ENCODE measurements around the gene TBK1.

TBK1 gene

GRCh38 chr12:64452559-64453329 lies 824 bp downstream of the TBK1 start:
- no peak for DNase-seq

- DNase-seq, result no peak
Observed at GRCh38 chr12:64455506-64455905, 3.6 kb downstream of the TBK1 start.

- DNase-seq, result no peak
Observed at GRCh38 chr12:64456119-64456518, 4.2 kb downstream of the TBK1 start.

- DNase-seq, result no peak
Observed at GRCh38 chr12:64457032-64457431, 5.1 kb downstream of the TBK1 start.

GRCh38 chr12:64457466-64457865 lies 5.5 kb downstream of the TBK1 start:
- DNase-seq, result no peak

GRCh38 chr12:64457923-64458322 lies 6.0 kb downstream of the TBK1 start:
- no peak for DNase-seq

- no peak for DNase-seq
Observed at GRCh38 chr12:64459394-64459891, 7.5 kb downstream of the TBK1 start.

GRCh38 chr12:64461634-64462414 lies 9.9 kb downstream of the TBK1 start:
- DNase-seq, result no peak

GRCh38 chr12:64466178-64466577 lies 14.3 kb downstream of the TBK1 start:
- no peak for DNase-seq

- no peak for DNase-seq
Observed at GRCh38 chr12:64468966-64469365, 17.0 kb downstream of the TBK1 start.

- no peak for DNase-seq
Observed at GRCh38 chr12:64469455-64470142, 17.7 kb downstream of the TBK1 start.

- no peak for DNase-seq
Observed at GRCh38 chr12:64470495-64470894, 18.6 kb downstream of the TBK1 start.

GRCh38 chr12:64473176-64473575 lies 21.3 kb downstream of the TBK1 start:
- DNase-seq, result no peak

- DNase-seq, result no peak
Observed at GRCh38 chr12:64475518-64475917, 23.6 kb downstream of the TBK1 start.

- DNase-seq, result no peak
Observed at GRCh38 chr12:64476844-64477243, 24.9 kb downstream of the TBK1 start.

- no peak for DNase-seq
Observed at GRCh38 chr12:64478661-64479060, 26.7 kb downstream of the TBK1 start.

GRCh38 chr12:64480148-64480547 lies 28.2 kb downstream of the TBK1 start:
- no peak for DNase-seq

GRCh38 chr12:64486657-64487056 lies 34.7 kb downstream of the TBK1 start:
- DNase-seq, result no peak

GRCh38 chr12:64491718-64492117 lies 39.8 kb downstream of the TBK1 start:
- DNase-seq, result no peak

GRCh38 chr12:64493513-64493912 lies 41.6 kb downstream of the TBK1 start:
- DNase-seq, result no peak

- no peak for DNase-seq
Observed at GRCh38 chr12:64494998-64495729, 43.2 kb downstream of the TBK1 start.

GRCh38 chr12:64496839-64497400 lies 45.0 kb downstream of the TBK1 start:
- no peak for DNase-seq

GRCh38 chr12:64497484-64497883 lies 45.6 kb downstream of the TBK1 start:
- no peak for DNase-seq

All from SIG-M5 (cell line).